Stimulated activated CD4-positive, alpha-beta T cell treated with anti-CD3 and anti-CD28 coated beads, Interleukin-1b, Interleukin-23, amount 100 ng/mL, for 1 hour (primary cell): ENCODE measurements around the gene CFAP100.

Experiments
- DNase-seq, 2 donors: peaks; one replicate each; pipeline ENCODE4 v3.0.0-alpha.2; 2020; ENCODE audit warnings: low read depth in 2 of 2

The CFAP100 gene

GRCh38 chr3:126373682-126374601, 20.8 kb upstream of the CFAP100 start:
- DNase-seq = no peak

- no peak for DNase-seq
These were observed 18.8 kb upstream of the CFAP100 start for GRCh38 chr3:126375835-126376331.

- DNase-seq = no peak
These were observed 18.3 kb upstream of the CFAP100 start for GRCh38 chr3:126376444-126376843.

GRCh38 chr3:126377211-126377610, 17.5 kb upstream of the CFAP100 start:
- DNase-seq = no peak

- DNase-seq = no peak
These were observed 16.4 kb upstream of the CFAP100 start for GRCh38 chr3:126378341-126378751.

GRCh38 chr3:126380011-126380768, 14.5 kb upstream of the CFAP100 start:
- DNase-seq = no peak

GRCh38 chr3:126381966-126382365, 12.7 kb upstream of the CFAP100 start:
- DNase-seq = no peak

- no peak for DNase-seq
These were observed 5.5 kb upstream of the CFAP100 start for GRCh38 chr3:126389112-126389793.

GRCh38 chr3:126389794-126390146, 4.9 kb upstream of the CFAP100 start:
- DNase-seq = no peak

GRCh38 chr3:126390201-126390600, 4.5 kb upstream of the CFAP100 start:
- no peak for DNase-seq

GRCh38 chr3:126390751-126391150, 4.0 kb upstream of the CFAP100 start:
- DNase-seq = no peak

GRCh38 chr3:126391631-126392030, 3.1 kb upstream of the CFAP100 start:
- DNase-seq = no peak

- DNase-seq = no peak
These were observed 2.5 kb upstream of the CFAP100 start for GRCh38 chr3:126392246-126392645.

- no peak for DNase-seq
These were observed 1.1 kb upstream of the CFAP100 start for GRCh38 chr3:126393563-126393962.

- no peak for DNase-seq
These were observed 240 bp downstream of the CFAP100 start for GRCh38 chr3:126394977-126395321.

- DNase-seq = no peak
These were observed 1.3 kb downstream of the CFAP100 start for GRCh38 chr3:126395846-126396513.

GRCh38 chr3:126396536-126396935, 1.8 kb downstream of the CFAP100 start:
- no peak for DNase-seq

GRCh38 chr3:126397610-126398422, 3.1 kb downstream of the CFAP100 start:
- no peak for DNase-seq

- DNase-seq = no peak
These were observed 4.0 kb downstream of the CFAP100 start for GRCh38 chr3:126398423-126399350.

- DNase-seq = no peak
These were observed 4.6 kb downstream of the CFAP100 start for GRCh38 chr3:126399351-126399735.
